ENCODE data around the gene ARRDC1. TPM values are rescaled to one million over a fixed set of nuclear protein-coding genes. Genes with fewer than 3 reads are reported as not detected.

ARRDC1 gene
- total RNA-seq, 2 donors from 2014 or later = 69.1 to 97.2 TPM

DNA sequence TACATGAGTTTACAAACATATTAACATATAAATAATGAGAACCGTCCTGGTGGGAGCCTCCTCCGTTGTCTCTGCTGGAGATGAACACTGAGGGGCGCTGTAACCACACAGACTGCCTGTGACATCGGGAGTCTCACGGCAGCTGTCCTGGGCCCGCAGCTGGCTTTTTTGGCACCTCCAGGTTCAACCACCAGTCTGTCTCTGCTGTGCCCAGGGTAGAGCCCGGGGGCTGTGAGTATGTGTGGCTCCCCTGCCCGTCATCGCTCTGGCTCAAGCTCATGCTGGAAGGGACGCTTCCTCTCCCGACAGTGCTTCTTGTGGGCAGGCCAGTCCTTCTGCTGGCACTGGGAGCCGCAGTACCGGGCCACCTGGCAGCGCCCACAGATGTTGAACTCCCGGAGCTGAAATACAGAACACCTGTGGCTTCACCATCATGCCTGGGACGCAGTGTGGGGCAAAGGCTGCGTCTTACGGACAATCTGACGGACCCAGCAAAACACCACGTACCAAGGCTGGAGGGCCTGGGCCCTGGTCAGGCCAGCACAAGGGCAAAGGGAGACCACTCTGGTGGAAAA, 23.1 kb upstream of the ARRDC1 start:
- H3K4me1 ChIP-seq = no peaks in the 10 kb centered on the region
- no peak overlapping the region for H3K4me3 ChIP-seq
- H3K9ac ChIP-seq (ENCODE audit: low read depth in 2 of 2, low read length in 2 of 2) = no peak overlapping the region
- H3K27me3 ChIP-seq = no peaks in the 10 kb centered on the region
- intact Hi-C loops (cut with DNase I) = no loop called here
- TF ChIP-seq, protein P1, sequence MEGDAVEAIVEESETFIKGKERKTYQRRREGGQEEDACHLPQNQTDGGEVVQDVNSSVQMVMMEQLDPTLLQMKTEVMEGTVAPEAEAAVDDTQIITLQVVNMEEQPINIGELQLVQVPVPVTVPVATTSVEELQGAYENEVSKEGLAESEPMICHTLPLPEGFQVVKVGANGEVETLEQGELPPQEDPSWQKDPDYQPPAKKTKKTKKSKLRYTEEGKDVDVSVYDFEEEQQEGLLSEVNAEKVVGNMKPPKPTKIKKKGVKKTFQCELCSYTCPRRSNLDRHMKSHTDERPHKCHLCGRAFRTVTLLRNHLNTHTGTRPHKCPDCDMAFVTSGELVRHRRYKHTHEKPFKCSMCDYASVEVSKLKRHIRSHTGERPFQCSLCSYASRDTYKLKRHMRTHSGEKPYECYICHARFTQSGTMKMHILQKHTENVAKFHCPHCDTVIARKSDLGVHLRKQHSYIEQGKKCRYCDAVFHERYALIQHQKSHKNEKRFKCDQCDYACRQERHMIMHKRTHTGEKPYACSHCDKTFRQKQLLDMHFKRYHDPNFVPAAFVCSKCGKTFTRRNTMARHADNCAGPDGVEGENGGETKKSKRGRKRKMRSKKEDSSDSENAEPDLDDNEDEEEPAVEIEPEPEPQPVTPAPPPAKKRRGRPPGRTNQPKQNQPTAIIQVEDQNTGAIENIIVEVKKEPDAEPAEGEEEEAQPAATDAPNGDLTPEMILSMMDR (IDR thresholded peaks at IDR 0.05) = no peak
- no peak overlapping the region for H3K27ac ChIP-seq
- H3K9me3 ChIP-seq = no peaks in the 10 kb centered on the region
- no peaks in the 10 kb centered on the region for H3K36me3 ChIP-seq
- no peak for DNase-seq

DNA sequence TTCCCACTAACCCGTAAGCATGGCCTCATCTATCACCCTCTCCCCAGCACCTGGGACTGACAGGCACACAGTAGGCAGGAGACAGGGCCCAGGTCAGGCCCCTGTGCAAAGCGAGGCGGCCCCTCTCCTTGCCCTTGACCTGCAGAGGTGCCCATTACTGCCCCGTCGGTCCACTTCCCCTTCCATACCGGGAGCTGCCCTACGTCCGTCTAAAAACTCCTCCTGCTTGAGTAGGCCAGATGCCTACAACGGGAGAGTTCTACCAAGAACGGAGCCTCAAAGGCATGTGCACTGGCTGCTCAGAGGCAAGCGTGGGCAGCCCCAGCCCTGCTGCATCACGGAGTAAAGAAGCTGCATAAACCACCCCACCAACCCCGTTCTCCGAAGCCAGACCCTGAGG, 22.1 kb upstream of the ARRDC1 start:
- no peaks in the 10 kb centered on the region for H3K4me1 ChIP-seq
- TF ChIP-seq, protein P1 (IDR thresholded peaks at IDR 0.05) = no peak
- H3K27ac ChIP-seq = no peak overlapping the region
- H3K27me3 ChIP-seq = no peaks in the 10 kb centered on the region
- no peaks in the 10 kb centered on the region for H3K36me3 ChIP-seq
- H3K9ac ChIP-seq (ENCODE audit: low read depth in 2 of 2, low read length in 2 of 2) = no peak overlapping the region
- no peak for DNase-seq
- intact Hi-C loops (cut with DNase I) = no loop called here
- no peaks in the 10 kb centered on the region for H3K9me3 ChIP-seq
- no peak overlapping the region for H3K4me3 ChIP-seq

DNA sequence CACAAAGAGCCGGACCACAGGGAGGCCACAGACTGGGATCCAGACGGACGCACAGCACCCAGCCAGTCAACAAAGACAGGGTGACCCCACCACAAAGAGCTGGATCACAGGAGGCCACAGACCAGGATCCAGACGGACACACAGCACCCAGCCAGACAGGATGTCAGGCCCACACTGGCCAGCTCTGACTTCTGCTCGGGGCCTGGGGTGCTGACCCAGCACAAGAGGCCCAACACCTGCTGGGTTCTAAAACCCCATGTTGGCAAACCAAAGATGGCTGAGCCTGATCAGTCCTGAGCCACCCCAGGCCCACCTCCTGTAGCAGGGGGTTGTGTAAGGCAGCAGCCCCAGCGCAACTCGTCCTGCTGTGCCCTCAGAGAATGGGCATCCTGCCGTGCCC, 21.5 kb upstream of the ARRDC1 start:
- TF ChIP-seq, protein P1 (IDR thresholded peaks at IDR 0.05) = no peak
- no peaks in the 10 kb centered on the region for H3K36me3 ChIP-seq
- no peaks in the 10 kb centered on the region for H3K9me3 ChIP-seq
- peaks cover 2% of the 10 kb centered on the region for H3K4me1 ChIP-seq
- no peaks in the 10 kb centered on the region for H3K27me3 ChIP-seq
- H3K4me3 ChIP-seq = no peak overlapping the region
- H3K9ac ChIP-seq (ENCODE audit: low read depth in 2 of 2, low read length in 2 of 2) = no peak overlapping the region
- DNase-seq = no peak
- H3K27ac ChIP-seq = no peak overlapping the region
- intact Hi-C loops (cut with DNase I) = no loop called here

DNA sequence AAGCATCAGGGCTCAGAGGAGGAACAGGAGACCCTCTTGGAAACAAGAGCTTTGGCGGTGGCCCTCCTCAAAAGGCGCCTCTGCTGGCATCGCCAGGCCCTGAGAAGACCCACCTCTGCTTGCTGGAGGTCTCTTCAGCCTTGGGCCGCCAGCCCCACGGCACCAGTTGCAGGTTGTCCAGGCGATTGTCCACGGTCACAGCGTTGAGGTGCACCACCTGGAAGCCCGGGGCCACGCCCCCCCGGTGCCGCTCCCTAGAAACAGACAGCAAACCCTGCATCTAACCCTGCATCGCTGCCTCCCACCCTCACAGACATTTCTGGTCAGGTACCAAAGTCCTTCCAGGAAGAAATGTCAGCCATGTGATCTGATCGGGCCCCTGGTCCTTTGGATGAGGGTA, 18.6 kb upstream of the ARRDC1 start:
- TF ChIP-seq, protein P1 (IDR thresholded peaks at IDR 0.05) = no peak
- H3K9ac ChIP-seq (ENCODE audit: low read depth in 2 of 2, low read length in 2 of 2) = no peak overlapping the region
- intact Hi-C loops (cut with DNase I) = no loop called here
- H3K4me1 ChIP-seq = peaks cover 10% of the 10 kb centered on the region
- no peaks in the 10 kb centered on the region for H3K9me3 ChIP-seq
- no peak overlapping the region for H3K4me3 ChIP-seq
- H3K27ac ChIP-seq = no peak overlapping the region
- H3K36me3 ChIP-seq = no peaks in the 10 kb centered on the region
- H3K27me3 ChIP-seq = no peaks in the 10 kb centered on the region
- DNase-seq = no peak

DNA sequence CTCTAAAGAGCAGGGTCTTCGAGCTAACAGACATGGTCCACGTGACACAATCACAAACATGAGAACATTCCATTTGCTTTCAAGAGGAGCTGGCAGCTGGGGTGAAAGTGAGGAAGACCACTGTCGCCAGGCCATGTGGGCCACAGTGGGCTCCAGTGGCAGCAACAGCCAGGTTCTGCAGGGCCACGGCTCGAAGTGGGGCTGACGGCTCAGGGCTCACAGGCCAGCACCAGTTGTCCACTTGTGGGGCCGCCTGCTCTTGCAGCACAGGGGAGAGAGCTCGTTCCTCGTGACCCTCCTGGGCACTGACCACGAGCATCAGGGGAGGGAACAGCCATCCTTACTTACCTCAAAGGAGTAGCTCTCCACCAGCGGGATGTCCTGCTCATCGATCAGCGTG, 17.2 kb upstream of the ARRDC1 start:
- H3K27me3 ChIP-seq = no peaks in the 10 kb centered on the region
- no peak overlapping the region for H3K9ac ChIP-seq (ENCODE audit: low read depth in 2 of 2, low read length in 2 of 2)
- no peak overlapping the region for H3K4me3 ChIP-seq
- H3K27ac ChIP-seq = no peak overlapping the region
- TF ChIP-seq, protein P1 (IDR thresholded peaks at IDR 0.05) = no peak
- no peak for DNase-seq
- intact Hi-C loops (cut with DNase I) = no loop called here
- no peaks in the 10 kb centered on the region for H3K36me3 ChIP-seq
- peaks cover 10% of the 10 kb centered on the region for H3K4me1 ChIP-seq
- H3K9me3 ChIP-seq = no peaks in the 10 kb centered on the region

Data from colonic mucosa (tissue), 4 donors.